ENCODE results near the gene TENT4A. TPM values are rescaled to one million over a fixed set of nuclear protein-coding genes. Genes with fewer than 3 reads are reported as not detected.
"Not testable (repeated sequence)": the region's sequence is repeated elsewhere in the genome, so short reads cannot be mapped to it uniquely, and the experiment has no call there.

Gene TENT4A
- total RNA-seq, 4 donors from 2014 or later = 11.9 to 15.2 (median 12.7) TPM

DNA sequence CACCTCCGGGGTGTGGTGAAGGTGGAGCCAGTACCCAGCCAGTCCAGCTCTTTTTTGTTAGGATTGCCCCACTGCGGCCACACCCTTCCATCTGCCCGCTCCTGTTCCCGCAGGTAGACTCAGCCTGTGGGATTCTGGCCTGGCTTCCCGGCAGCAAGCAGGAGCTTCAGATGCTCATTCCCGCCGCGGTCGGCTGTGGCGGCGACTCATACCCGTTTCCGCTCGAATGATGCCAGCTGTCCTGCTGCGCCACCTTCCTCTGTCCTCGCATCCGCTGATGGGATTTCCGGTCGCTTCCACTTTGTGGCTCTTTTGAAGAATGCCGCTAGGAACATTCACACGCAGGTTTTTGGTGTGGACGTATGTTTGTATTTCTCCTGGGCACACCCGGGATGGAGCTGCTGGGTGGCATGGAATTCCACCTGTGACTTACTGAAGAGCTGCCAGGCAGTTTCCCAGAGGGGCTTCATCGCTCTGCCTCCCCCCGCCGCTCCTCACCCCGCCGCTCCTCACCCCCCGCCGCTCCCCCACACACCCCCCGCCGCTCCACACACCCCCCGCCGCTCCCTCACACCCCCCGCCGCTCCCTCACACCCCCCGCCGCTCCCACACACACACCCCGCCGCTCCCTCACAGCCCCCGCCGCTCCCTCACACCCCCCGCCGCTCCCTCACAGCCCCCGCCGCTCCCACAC, 60.3 kb downstream of the TENT4A start:
- in situ Hi-C loops (cut with MboI; ENCODE audit: low sequenced_read_pairs in 4 of 4) = no loop called here

DNA sequence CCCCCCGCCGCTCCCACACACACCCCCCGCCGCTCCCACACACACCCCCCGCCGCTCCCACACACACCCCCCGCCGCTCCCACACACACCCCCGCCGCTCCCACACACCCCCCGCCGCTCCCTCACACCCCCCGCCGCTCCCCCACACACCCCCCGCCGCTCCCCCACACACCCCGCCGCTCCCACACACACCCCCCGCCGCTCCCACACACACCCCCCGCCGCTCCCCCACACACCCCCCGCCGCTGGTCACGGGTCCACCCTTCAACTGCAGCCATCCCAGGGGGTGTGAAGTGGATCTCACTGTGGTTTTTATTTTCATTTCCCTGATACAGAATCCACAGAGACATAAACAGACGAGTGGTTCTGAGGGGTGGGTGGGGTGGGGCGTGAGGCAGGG, 61.0 kb downstream of the TENT4A start:
- H3K27ac ChIP-seq; H3K27me3 ChIP-seq; H3K36me3 ChIP-seq; H3K4me3 ChIP-seq; in situ Hi-C loops (cut with MboI; ENCODE audit: low sequenced_read_pairs in 4 of 4); DNase-seq; ATAC-seq; intact Hi-C loops (cut with DNase I; ENCODE audit: low total_unique reads); H3K9me3 ChIP-seq: not testable (repeated sequence)
- H3K4me1 ChIP-seq = peaks cover 7 to 10% of the 10 kb centered on the region in 2 donors

More for the DNA sequence above, 60.3 kb downstream of the TENT4A start:
- Histone ChIP-seq H3K36me3 (no peaks in the 10 kb centered on the region), H3K27ac (no peak overlapping the region), H3K9me3 (no peaks in the 10 kb centered on the region), H3K27me3 (no peaks in the 10 kb centered on the region), H3K4me1 (peaks cover 7 to 10% of the 10 kb centered on the region in 2 donors), H3K4me3 (no peak overlapping the region)
- intact Hi-C loops (cut with DNase I; ENCODE audit: low total_unique reads) = no loop called here
- ATAC-seq (no peak), DNase-seq (no peak)
- TF ChIP-seq, protein P1, sequence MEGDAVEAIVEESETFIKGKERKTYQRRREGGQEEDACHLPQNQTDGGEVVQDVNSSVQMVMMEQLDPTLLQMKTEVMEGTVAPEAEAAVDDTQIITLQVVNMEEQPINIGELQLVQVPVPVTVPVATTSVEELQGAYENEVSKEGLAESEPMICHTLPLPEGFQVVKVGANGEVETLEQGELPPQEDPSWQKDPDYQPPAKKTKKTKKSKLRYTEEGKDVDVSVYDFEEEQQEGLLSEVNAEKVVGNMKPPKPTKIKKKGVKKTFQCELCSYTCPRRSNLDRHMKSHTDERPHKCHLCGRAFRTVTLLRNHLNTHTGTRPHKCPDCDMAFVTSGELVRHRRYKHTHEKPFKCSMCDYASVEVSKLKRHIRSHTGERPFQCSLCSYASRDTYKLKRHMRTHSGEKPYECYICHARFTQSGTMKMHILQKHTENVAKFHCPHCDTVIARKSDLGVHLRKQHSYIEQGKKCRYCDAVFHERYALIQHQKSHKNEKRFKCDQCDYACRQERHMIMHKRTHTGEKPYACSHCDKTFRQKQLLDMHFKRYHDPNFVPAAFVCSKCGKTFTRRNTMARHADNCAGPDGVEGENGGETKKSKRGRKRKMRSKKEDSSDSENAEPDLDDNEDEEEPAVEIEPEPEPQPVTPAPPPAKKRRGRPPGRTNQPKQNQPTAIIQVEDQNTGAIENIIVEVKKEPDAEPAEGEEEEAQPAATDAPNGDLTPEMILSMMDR (IDR thresholded peaks at IDR 0.05 in 4 of 5, conservative IDR thresholded peaks at IDR 0.05 in 1 of 5) = no peak
- TF ChIP-seq POLR2A (IDR thresholded peaks at IDR 0.05) = no peak

DNA sequence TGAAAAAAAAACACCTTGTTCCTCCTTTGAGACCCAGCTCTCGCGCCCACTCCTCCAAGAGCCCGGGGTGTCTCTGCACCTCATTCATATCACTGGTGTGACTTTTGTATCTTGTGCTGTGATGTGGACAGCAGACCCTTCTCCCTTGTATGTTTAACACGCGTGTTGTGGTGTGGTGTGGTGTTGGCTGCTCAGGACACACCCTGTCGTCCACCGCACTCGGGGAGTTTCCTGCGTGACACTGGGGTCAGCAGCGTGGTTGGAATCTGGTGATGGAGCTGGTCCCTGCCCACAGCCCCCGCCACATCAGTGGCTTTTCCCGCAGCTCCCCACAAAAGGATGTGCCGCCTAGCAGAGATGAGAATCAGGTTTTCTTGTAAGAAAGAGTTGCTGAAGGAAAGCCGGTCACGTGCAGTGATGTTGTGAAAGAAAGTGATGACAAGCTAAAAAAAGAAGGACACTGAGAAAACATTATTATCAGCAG, 61.5 kb downstream of the TENT4A start:
- no peak for DNase-seq
- H3K36me3 ChIP-seq = no peaks in the 10 kb centered on the region
- H3K4me1 ChIP-seq = peaks cover 7 to 10% of the 10 kb centered on the region in 2 donors
- in situ Hi-C loops (cut with MboI; ENCODE audit: low sequenced_read_pairs in 4 of 4) (no loop called here), intact Hi-C loops (cut with DNase I; ENCODE audit: low total_unique reads) (no loop called here)
- H3K9me3 ChIP-seq = no peaks in the 10 kb centered on the region
- no peaks in the 10 kb centered on the region for H3K27me3 ChIP-seq
- H3K27ac ChIP-seq = no peak overlapping the region
- TF ChIP-seq, protein P1 (IDR thresholded peaks at IDR 0.05 in 4 of 5, conservative IDR thresholded peaks at IDR 0.05 in 1 of 5) = no peak
- TF ChIP-seq POLR2A (IDR thresholded peaks at IDR 0.05) = no peak
- no peak for ATAC-seq
- H3K4me3 ChIP-seq = no peak overlapping the region

DNA sequence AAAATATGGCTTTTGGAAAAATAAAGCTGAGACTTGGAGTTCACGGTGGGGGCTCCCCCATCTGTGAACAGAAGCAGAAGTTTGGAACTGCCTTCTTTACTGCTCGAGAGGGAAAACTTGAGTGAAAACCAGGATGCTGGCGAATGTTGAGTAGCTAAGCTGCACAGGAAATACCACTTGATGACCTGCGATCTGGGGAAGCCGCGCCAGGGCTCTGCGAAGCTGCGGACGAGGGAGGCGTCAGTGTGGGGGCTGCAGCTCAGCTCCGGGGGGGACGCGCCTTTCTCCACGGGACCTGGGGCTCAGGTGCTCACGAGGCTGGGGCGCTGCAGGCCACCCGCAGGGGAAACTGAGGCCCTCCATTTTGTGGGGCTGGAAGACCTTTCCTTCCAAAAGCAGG, 62.3 kb downstream of the TENT4A start:
- H3K4me3 ChIP-seq = no peak overlapping the region
- TF ChIP-seq, protein P1 (IDR thresholded peaks at IDR 0.05 in 4 of 5, conservative IDR thresholded peaks at IDR 0.05 in 1 of 5) = no peak
- TF ChIP-seq POLR2A (IDR thresholded peaks at IDR 0.05) = no peak
- DNase-seq (no peak), ATAC-seq (no peak)
- H3K27me3 ChIP-seq = no peaks in the 10 kb centered on the region
- H3K27ac ChIP-seq = no peak overlapping the region
- intact Hi-C loops (cut with DNase I; ENCODE audit: low total_unique reads) = no loop called here
- peaks cover 2 to 6% of the 10 kb centered on the region in 2 donors for H3K4me1 ChIP-seq
- H3K36me3 ChIP-seq = no peaks in the 10 kb centered on the region
- in situ Hi-C loops (cut with MboI; ENCODE audit: low sequenced_read_pairs in 4 of 4) = no loop called here
- H3K9me3 ChIP-seq = no peaks in the 10 kb centered on the region

DNA sequence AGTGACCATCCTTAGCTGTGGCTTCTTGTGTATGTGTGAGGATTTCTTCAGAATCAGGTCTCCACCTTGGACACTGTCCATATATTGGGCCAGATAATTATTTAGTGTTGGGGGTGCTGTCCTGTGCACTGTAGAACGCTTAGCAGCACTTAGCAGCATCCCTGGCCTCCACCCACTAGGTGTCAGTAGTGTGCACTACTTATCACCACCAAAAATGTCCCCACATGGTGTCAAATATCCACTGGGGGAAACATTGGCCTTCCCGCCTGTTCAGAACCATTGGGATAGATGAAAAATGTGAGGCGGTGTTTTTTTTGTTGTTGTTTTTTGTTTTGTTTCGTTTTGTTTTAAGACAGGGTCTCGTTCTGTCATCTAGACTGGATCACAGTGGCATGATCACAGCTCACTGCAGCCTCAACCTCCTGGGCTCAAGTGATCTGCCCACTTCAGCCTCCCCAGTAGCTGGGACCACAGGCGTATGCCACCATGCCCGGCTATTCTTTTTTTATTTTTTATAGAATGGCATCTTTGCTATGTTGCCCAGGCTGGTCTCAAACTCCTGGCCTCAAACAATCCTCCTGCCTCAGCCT, 67.7 kb downstream of the TENT4A start:
- DNase-seq (no peak), ATAC-seq (no peak)
- no peak for TF ChIP-seq POLR2A (IDR thresholded peaks at IDR 0.05)
- TF ChIP-seq, protein P1 (IDR thresholded peaks at IDR 0.05 in 4 of 5, conservative IDR thresholded peaks at IDR 0.05 in 1 of 5) = peak in 1 of 5 experiments; percentile 31
- no peak overlapping the region for H3K27ac ChIP-seq
- H3K9me3 ChIP-seq = no peaks in the 10 kb centered on the region
- intact Hi-C loops (cut with DNase I; ENCODE audit: low total_unique reads) (no loop called here), in situ Hi-C loops (cut with MboI; ENCODE audit: low sequenced_read_pairs in 4 of 4) (no loop called here)
- no peaks in the 10 kb centered on the region for H3K27me3 ChIP-seq
- H3K4me1 ChIP-seq = no peaks in the 10 kb centered on the region
- H3K4me3 ChIP-seq = no peak overlapping the region
- no peaks in the 10 kb centered on the region for H3K36me3 ChIP-seq
